Osteoblast (primary cell): ENCODE measurements around the gene FAT1. TPM values are rescaled to one million over a fixed set of nuclear protein-coding genes. Genes with fewer than 3 reads are reported as not detected.

Source experiments
- DNase-seq: peaks from one replicate; pipeline ENCODE4 v3.0.0; 2011; ENCODE audit warnings: low spot score, mixed read lengths; ENCODE audit not compliant: insufficient read length; ENCODE audit errors: missing footprints
- H2AFZ ChIP-seq: 2 replicates; pipeline ENCODE4 v1.6.0; 2011; ENCODE audit warnings: mild to moderate bottlenecking, low read length
- H3K27ac ChIP-seq: 2 replicates; pipeline ENCODE4 v1.5.1; 2011; ENCODE audit warnings: mild to moderate bottlenecking, low read depth, low read length, moderate library complexity
- H3K27me3 ChIP-seq: 2 replicates; pipeline ENCODE4 v1.6.0; 2012; ENCODE audit warnings: mild to moderate bottlenecking, control low read depth, inconsistent platforms, low read length, moderate library complexity; ENCODE audit not compliant: insufficient read depth
- H3K36me3 ChIP-seq: 2 replicates; pipeline ENCODE4 v1.5.1; 2011; ENCODE audit warnings: mild to moderate bottlenecking, low read length, control low read depth, moderate library complexity; ENCODE audit not compliant: insufficient read depth
- H3K4me1 ChIP-seq: 2 replicates; pipeline ENCODE4 v1.5.1; 2011; ENCODE audit warnings: mild to moderate bottlenecking, low read length, control low read depth, moderate library complexity; ENCODE audit not compliant: insufficient read depth
- H3K4me2 ChIP-seq: 2 replicates; pipeline ENCODE4 v1.6.0; 2011; ENCODE audit warnings: mild to moderate bottlenecking, low read length; ENCODE audit not compliant: insufficient read depth
- H3K4me3 ChIP-seq: fragments of 200-600 bp; sonication (generic); 3 replicates; pipeline ENCODE4 v1.5.1; 2012; ENCODE audit warnings: mild to moderate bottlenecking, low read length, inconsistent platforms; ENCODE audit not compliant: insufficient read depth
- H3K79me2 ChIP-seq: 2 replicates; pipeline ENCODE4 v1.6.0; 2012; ENCODE audit warnings: mild to moderate bottlenecking, low read length, control low read depth, inconsistent platforms; ENCODE audit not compliant: insufficient read depth
- H3K9me3 ChIP-seq: 2 replicates; pipeline ENCODE4 v1.5.1; 2011; ENCODE audit warnings: low read depth, low read length, control low read depth
- H4K20me1 ChIP-seq: 2 replicates; pipeline ENCODE4 v1.6.0; 2012; ENCODE audit warnings: mild to moderate bottlenecking, low read length, control low read depth; ENCODE audit not compliant: insufficient read depth
- total RNA-seq: library from RNA; depleted of rRNA; stranded (reverse); fragments of >200 nt; gene quantifications from 2 replicates; pipeline ENCODE4 v1.2.3, GENCODE V29; 2012
- TF ChIP-seq, protein P1 (sequence below): IDR thresholded peaks from 2 replicates; pipeline ENCODE4 v1.5.1; 2011; ENCODE audit warnings: mild to moderate bottlenecking, low read depth, low read length, moderate library complexity; ENCODE audit errors: extremely low read depth

The FAT1 gene
- total RNA-seq, 1 donor = 522 TPM

DNA sequence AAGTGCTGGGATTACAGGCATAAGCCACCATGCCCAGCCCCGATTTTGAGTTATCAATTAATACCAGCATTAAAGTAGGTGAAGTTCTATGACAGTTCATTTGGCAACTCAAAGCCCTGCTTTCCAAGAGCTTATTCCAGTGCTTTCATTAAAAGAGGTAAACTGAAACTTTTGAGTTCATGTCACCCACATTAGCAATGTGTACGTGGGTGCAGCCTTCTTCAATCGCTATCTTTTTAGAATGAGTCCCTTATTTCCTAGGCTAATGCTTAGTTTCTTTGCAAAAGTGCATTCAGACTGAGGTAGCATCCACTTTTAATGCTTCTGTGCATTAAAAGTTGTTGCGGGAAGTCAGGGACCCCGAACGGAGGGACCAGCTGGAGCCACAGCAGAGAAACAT lies 142.2 kb downstream of the FAT1 start:
- Histone ChIP-seq H3K27ac (no peak overlapping the region), H3K4me3 (no peak overlapping the region), H3K36me3 (peaks cover 32% of the 10 kb centered on the region), H4K20me1 (peaks cover 13% of the 10 kb centered on the region), H3K79me2 (peaks cover 22% of the 10 kb centered on the region), H2AFZ (no peak overlapping the region), H3K4me1 (no peaks in the 10 kb centered on the region), H3K4me2 (no peak overlapping the region), H3K9me3 (no peaks in the 10 kb centered on the region), H3K27me3 (no peaks in the 10 kb centered on the region)
- no peak for DNase-seq
- TF ChIP-seq, protein P1, sequence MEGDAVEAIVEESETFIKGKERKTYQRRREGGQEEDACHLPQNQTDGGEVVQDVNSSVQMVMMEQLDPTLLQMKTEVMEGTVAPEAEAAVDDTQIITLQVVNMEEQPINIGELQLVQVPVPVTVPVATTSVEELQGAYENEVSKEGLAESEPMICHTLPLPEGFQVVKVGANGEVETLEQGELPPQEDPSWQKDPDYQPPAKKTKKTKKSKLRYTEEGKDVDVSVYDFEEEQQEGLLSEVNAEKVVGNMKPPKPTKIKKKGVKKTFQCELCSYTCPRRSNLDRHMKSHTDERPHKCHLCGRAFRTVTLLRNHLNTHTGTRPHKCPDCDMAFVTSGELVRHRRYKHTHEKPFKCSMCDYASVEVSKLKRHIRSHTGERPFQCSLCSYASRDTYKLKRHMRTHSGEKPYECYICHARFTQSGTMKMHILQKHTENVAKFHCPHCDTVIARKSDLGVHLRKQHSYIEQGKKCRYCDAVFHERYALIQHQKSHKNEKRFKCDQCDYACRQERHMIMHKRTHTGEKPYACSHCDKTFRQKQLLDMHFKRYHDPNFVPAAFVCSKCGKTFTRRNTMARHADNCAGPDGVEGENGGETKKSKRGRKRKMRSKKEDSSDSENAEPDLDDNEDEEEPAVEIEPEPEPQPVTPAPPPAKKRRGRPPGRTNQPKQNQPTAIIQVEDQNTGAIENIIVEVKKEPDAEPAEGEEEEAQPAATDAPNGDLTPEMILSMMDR = no peak

DNA sequence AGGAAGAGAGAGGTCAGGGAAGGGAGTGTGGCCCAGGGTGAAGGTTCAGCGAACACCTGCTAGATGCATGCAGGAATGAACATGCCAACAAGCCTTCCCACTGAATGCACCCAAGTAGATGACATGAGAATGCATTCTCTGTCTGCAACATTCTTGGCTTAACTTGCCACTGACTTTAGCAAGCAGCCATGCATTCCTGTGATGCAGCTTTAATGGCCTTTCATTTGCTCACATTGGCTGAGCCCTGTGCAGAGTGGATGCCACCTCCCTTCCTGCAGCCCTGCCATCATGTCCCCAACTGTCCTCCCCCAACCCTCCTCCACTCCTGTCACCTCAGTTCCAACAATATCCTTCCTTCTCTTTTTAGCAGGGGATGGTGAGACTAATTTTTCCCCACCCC lies 143.0 kb downstream of the FAT1 start:
- no peak overlapping the region for H3K4me3 ChIP-seq
- peaks cover 29% of the 10 kb centered on the region for H3K36me3 ChIP-seq
- H3K4me1 ChIP-seq = no peaks in the 10 kb centered on the region
- no peak for DNase-seq
- TF ChIP-seq, protein P1 = no peak
- no peak overlapping the region for H3K27ac ChIP-seq
- no peak overlapping the region for H3K4me2 ChIP-seq
- peaks cover 7% of the 10 kb centered on the region for H4K20me1 ChIP-seq
- no peak overlapping the region for H2AFZ ChIP-seq
- H3K79me2 ChIP-seq = peaks cover 14% of the 10 kb centered on the region
- H3K9me3 ChIP-seq = no peaks in the 10 kb centered on the region
- no peaks in the 10 kb centered on the region for H3K27me3 ChIP-seq

DNA sequence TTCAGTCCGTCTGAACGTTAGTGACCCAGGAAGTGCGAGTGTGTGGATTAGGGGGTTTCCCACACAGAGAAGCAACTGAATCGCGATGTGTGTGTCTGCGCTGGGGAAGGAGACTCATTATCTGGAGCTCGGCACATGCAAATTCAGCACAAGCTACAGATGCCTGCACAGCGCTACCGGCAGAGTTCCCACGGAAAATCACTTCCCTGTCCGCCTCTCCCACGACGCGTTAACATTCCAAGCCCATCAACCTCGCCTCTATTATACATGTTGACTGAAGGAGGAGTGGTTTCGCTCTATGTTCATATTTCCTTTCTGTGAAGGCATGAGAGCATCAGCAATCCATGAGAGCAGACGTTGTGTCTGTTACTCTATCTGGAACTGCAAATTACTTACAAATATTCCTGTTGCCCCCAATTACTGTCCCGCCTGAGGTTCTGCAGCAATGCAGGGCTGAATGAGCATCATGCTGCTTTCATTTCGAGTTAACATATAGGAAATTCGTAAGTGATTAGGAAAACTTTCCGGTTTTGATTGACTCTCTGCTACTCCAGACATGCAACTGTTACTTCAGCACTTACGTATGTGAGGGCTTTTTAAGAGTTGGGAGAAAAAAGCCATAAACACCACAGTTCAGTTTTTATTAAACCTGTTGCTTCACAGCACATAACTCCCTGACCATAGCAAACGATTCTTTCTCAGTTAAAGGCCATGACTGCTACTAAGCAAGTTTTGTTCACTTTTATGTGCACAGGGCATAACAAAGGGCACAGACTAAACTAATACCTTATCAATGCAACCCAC lies 153.3 kb downstream of the FAT1 start:
- no peaks in the 10 kb centered on the region for H3K9me3 ChIP-seq
- peak overlapping the region; percentile 63 for H3K4me2 ChIP-seq
- TF ChIP-seq, protein P1 = no peak
- H3K4me3 ChIP-seq = peak overlapping the region; percentile 30
- H3K36me3 ChIP-seq = no peaks in the 10 kb centered on the region
- H3K4me1 ChIP-seq = no peaks in the 10 kb centered on the region
- H3K27me3 ChIP-seq = no peaks in the 10 kb centered on the region
- H4K20me1 ChIP-seq = no peaks in the 10 kb centered on the region
- no peak overlapping the region for H2AFZ ChIP-seq
- no peak overlapping the region for H3K27ac ChIP-seq
- DNase-seq = no peak
- H3K79me2 ChIP-seq = no peaks in the 10 kb centered on the region

DNA sequence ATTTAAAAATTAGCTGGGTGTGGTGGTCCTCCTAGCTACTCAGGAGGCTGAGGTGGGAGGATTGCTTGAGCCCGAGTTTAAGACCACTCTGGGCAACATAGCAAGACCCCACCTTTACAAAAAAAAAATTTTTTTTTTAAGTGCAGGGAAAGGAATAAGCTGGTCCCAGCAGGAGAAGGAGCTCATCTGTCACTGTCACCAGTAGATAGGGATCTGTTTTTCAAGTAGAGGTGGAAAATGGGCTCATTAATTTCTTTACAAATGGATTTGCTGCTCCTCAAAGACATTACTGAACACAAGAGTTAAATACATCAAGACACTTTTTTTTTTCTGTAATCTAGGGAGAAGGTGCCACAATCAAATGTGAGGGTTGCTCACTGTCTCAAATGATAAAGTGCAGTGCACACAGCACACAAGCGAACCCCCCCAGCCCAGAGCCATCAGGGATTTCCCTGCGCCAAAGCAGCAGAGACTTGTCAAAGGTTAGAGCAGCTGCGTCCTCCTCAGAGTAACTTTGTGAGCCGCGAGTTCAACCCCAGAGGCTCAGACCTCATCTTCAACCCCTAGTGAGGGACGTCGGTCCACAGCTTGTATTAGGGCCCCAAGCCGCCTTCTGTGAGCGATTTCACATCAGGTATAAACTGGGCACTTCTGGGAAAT lies 154.0 kb downstream of the FAT1 start:
- no peak overlapping the region for H3K27ac ChIP-seq
- no peaks in the 10 kb centered on the region for H3K27me3 ChIP-seq
- TF ChIP-seq, protein P1 = no peak

More for the DNA sequence above, 154.0 kb downstream of the FAT1 start:
- Histone ChIP-seq H3K36me3 (no peaks in the 10 kb centered on the region), H4K20me1 (no peaks in the 10 kb centered on the region), H3K79me2 (no peaks in the 10 kb centered on the region), H3K4me1 (no peaks in the 10 kb centered on the region), H3K9me3 (no peaks in the 10 kb centered on the region), H2AFZ (no peak overlapping the region), H3K4me3 (peak overlapping the region; percentile 30), H3K4me2 (peak overlapping the region; percentile 63)
- no peak for DNase-seq
